Measurements from ENCODE around the gene CCNK. TPM values are rescaled to one million over a fixed set of nuclear protein-coding genes. Genes with fewer than 3 reads are reported as not detected.

CCNK gene
- total RNA-seq, 1 donor: 28.6 TPM

DNA sequence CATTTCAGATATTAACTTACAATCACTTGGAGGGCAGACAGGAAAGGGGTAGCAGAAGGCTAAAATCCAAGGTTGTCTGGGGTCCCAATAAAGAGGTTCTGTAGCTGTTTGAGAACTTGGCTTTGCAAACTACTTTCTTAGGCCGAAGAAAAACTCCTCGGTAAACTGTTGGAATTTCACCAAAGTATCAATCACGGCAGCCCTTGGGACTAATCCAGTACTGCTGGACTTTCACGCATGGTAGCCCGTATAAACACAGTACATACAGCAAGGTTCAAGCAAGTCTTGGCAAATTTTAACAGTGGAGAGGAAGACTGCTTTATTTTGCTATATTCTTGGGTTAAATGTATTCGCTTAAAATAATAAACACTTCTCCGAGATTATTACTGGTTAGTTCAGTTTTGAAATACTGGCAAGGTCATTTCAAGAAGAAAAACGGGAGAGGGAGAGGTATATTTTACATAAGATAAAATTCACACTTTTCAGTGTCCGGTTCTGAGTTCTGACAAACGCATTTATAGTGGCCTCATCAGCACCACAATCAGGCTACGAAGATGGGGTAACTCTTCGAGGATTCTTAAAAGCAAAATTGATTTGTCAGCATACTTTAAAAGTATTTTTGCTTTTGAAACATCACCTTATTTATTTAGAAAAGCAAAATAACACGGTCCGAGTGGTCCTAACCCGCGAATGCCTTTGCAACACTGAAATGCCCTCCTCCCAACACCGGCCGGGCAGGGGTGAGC is 1.9 kb upstream of the CCNK start:
- DNase-seq (ENCODE audit: insufficient read length, low spot score, missing footprints): peak; percentile 76
- H2AFZ ChIP-seq (ENCODE audit: low read length): peak overlapping the region; percentile 67
- TF ChIP-seq CTCF (IDR thresholded peaks at IDR 0.05; ENCODE audit: extremely low read depth, low read depth, low read length): no peak
- H3K36me3 ChIP-seq (ENCODE audit: insufficient read depth, low read length): no peaks in the 10 kb centered on the region
- peaks cover 49% of the 10 kb centered on the region for H4K20me1 ChIP-seq (ENCODE audit: insufficient read depth, low read length)
- peak overlapping the region; percentile 86 for H3K4me2 ChIP-seq (ENCODE audit: insufficient read depth, low read length)
- no peaks in the 10 kb centered on the region for H3K27me3 ChIP-seq (ENCODE audit: insufficient read depth, low read length)
- H3K79me2 ChIP-seq (ENCODE audit: insufficient read depth, low read length): peaks cover 86% of the 10 kb centered on the region
- peak overlapping the region; percentile 57 for H3K27ac ChIP-seq (ENCODE audit: low read depth, low read length)
- peaks cover 23% of the 10 kb centered on the region for H3K4me1 ChIP-seq (ENCODE audit: insufficient read depth, low read length)
- no peaks in the 10 kb centered on the region for H3K9me3 ChIP-seq (ENCODE audit: low read depth, low read length)
- peak overlapping the region; percentile 79 for H3K4me3 ChIP-seq (ENCODE audit: insufficient read depth, low read length)

DNA sequence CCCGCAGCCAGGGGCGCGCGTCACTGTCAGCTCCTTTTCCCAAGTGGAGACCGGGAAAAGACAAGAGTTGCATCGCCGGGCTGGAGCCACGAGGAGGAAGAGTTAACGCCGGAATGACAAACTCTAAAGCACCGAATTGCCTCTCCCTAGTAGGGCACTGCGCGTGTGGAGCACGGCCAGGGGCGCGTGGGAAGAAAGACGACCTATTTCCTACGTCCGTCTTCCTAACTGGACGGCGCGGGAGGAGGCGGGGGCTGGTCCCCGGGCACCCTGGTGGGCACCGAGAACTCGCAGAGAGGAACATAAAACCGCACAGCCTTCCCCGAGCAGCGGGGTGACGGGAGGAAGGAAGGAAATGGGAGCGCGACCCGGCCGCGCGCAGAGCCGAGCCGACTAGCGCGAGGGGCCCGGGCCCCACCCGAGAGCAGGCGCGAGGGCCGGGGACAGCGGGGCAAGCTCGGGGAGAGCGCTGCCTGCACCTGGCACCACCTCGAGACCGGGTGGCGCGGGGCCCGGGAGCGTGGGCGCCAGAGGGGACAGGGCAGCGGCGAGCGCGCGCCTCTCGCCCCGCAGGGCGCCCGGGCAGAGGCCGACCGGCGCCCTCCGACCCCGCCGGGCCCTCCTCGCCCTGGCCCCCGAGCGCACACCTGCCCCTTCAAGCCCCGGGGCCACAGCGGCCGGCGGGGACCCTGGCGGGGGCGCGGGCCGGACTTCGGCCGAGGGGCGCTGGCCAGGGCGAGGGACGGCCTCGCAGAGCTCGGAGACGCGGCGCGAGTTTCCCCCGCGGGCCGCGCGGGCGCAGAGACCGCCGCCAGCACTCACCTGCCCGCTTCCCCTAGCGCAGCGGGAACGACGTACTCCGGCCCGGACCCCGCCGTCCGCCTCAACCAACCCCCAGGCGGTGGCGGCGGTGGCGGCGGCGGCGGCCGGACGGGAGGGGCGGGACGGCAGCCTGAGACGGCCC is 1.0 kb upstream of the CCNK start, which contains the start of gene SETD3:
SETD3 (minus strand) TSS at position 954 of the 964 bp plus-strand sequence. CDS start 15,054 bp downstream, outside the sequence.
- peak; percentile 18 for TF ChIP-seq CTCF (IDR thresholded peaks at IDR 0.05; ENCODE audit: extremely low read depth, low read depth, low read length)
- H3K36me3 ChIP-seq (ENCODE audit: insufficient read depth, low read length): no peaks in the 10 kb centered on the region
- peaks cover 86% of the 10 kb centered on the region for H3K79me2 ChIP-seq (ENCODE audit: insufficient read depth, low read length)
- DNase-seq (ENCODE audit: insufficient read length, low spot score, missing footprints): peak; percentile 89
- peak within 1 kb of the TSS; percentile 92 for H3K27ac ChIP-seq (ENCODE audit: low read depth, low read length)
- H3K4me3 ChIP-seq (ENCODE audit: insufficient read depth, low read length): peak within 1 kb of the TSS; percentile 92
- H3K27me3 ChIP-seq (ENCODE audit: insufficient read depth, low read length): no peaks in the 10 kb centered on the region
- no peaks in the 10 kb centered on the region for H3K9me3 ChIP-seq (ENCODE audit: low read depth, low read length)
- peak within 1 kb of the TSS; percentile 96 for H3K4me2 ChIP-seq (ENCODE audit: insufficient read depth, low read length)
- peaks cover 23% of the 10 kb centered on the region for H3K4me1 ChIP-seq (ENCODE audit: insufficient read depth, low read length)
- peak within 1 kb of the TSS; percentile 95 for H2AFZ ChIP-seq (ENCODE audit: low read length)
- H4K20me1 ChIP-seq (ENCODE audit: insufficient read depth, low read length): peaks cover 56% of the 10 kb centered on the region

DNA sequence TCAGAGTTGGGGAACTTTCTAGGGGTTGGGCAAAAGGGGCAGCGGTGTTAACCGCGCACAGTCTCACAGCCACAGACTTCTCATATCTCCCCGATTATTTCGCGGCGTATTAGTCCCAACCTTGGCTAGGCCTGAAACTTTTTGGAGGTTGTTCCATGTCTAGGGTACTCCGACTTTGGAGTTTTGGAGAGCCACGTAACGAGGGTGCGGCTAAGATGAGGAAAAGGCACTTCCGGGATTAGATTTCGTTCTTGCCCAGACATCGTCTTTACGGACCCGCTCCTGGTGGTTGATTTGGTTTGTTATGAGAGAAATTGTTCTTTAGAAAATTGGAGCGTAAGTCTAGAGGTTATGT is 513 bp downstream of the CCNK start:
- Histone ChIP-seq H3K79me2 (ENCODE audit: insufficient read depth, low read length) (peaks cover 86% of the 10 kb centered on the region), H3K4me1 (ENCODE audit: insufficient read depth, low read length) (peaks cover 23% of the 10 kb centered on the region), H3K9me3 (ENCODE audit: low read depth, low read length) (no peaks in the 10 kb centered on the region), H3K4me2 (ENCODE audit: insufficient read depth, low read length) (peak overlapping the region; percentile 96), H2AFZ (ENCODE audit: low read length) (peak overlapping the region; percentile 95), H3K27ac (ENCODE audit: low read depth, low read length) (peak overlapping the region; percentile 92), H3K27me3 (ENCODE audit: insufficient read depth, low read length) (no peaks in the 10 kb centered on the region), H3K36me3 (ENCODE audit: insufficient read depth, low read length) (no peaks in the 10 kb centered on the region), H4K20me1 (ENCODE audit: insufficient read depth, low read length) (peaks cover 62% of the 10 kb centered on the region), H3K4me3 (ENCODE audit: insufficient read depth, low read length) (peak overlapping the region; percentile 92)
- no peak for TF ChIP-seq CTCF (IDR thresholded peaks at IDR 0.05; ENCODE audit: extremely low read depth, low read depth, low read length)
- peak; percentile 81 for DNase-seq (ENCODE audit: insufficient read length, low spot score, missing footprints)

Measured in osteoblast (primary cell).